Neural cell (in vitro differentiated cells): ENCODE data around the gene TBL1XR1. TPM values are rescaled to one million over a fixed set of nuclear protein-coding genes. Genes with fewer than 3 reads are reported as not detected.
"Not testable (repeated sequence)": the region's sequence is repeated elsewhere in the genome, so short reads cannot be mapped to it uniquely, and the experiment has no call there.

ENCODE experiments used
- H2AFZ ChIP-seq: fragments of 200-600, 300-800 bp; sonication (generic), shearing (Covaris generic); 2 replicates; pipeline ENCODE4 v1.6.0; 2014; ENCODE audit warnings: low read depth, mild to moderate bottlenecking, antibody characterized with exemption, low read length, moderate library complexity
- H3F3A ChIP-seq: fragments of 200-600 bp; shearing (Covaris generic); 2 replicates; pipeline ENCODE4 v1.6.1; 2016; ENCODE audit warnings: mild to moderate bottlenecking, moderate library complexity, mixed read lengths, antibody characterized with exemption, low read length; ENCODE audit not compliant: insufficient read depth, poor library complexity, severe bottlenecking
- H3K27ac ChIP-seq: fragments of 200-600, 300-800 bp; sonication (generic), shearing (Covaris generic); 2 replicates; pipeline ENCODE4 v1.5.1; 2014; ENCODE audit warnings: mild to moderate bottlenecking, low read length, moderate library complexity
- H3K27me3 ChIP-seq: fragments of 300-800, 200-600 bp; sonication (generic), shearing (Covaris generic); 2 replicates; pipeline ENCODE4 v1.6.0; 2014; ENCODE audit warnings: mild to moderate bottlenecking, low read depth, low read length, moderate library complexity; ENCODE audit not compliant: insufficient read depth
- H3K36me3 ChIP-seq: fragments of 300-800, 200-600 bp; sonication (generic), shearing (Covaris generic); 2 replicates; pipeline ENCODE4 v1.5.1; 2014; ENCODE audit warnings: mild to moderate bottlenecking, antibody characterized with exemption, low read length, moderate library complexity; ENCODE audit not compliant: insufficient read depth
- H3K4me2 ChIP-seq: fragments of 300-800, 200-600 bp; sonication (generic), shearing (Covaris generic); 2 replicates; pipeline ENCODE4 v1.6.0; 2014; ENCODE audit warnings: mild to moderate bottlenecking, low read length
- H3K4me3 ChIP-seq: fragments of 300-800, 200-600 bp; sonication (generic), shearing (Covaris generic); 2 replicates; pipeline ENCODE4 v1.5.1; 2014; ENCODE audit warnings: mild to moderate bottlenecking, low read length, moderate library complexity
- H3K79me2 ChIP-seq: fragments of 200-600 bp; shearing (Covaris generic); replicated peaks from 2 replicates; pipeline ENCODE4 v1.6.0; 2014; ENCODE audit warnings: mild to moderate bottlenecking, low read length, moderate library complexity; ENCODE audit not compliant: insufficient read depth
- H3K9ac ChIP-seq: fragments of 300-800, 200-600 bp; sonication (generic), shearing (Covaris generic); 2 replicates; pipeline ENCODE4 v1.6.1; 2016; ENCODE audit warnings: mild to moderate bottlenecking, low read length, mixed read lengths
- H3K9me2 ChIP-seq: fragments of 200-600 bp; shearing (Covaris generic); 2 replicates; pipeline ENCODE4 v1.6.1; 2016; ENCODE audit warnings: mild to moderate bottlenecking, low read length, mixed read lengths; ENCODE audit not compliant: insufficient read depth
- H3K9me3 ChIP-seq: fragments of 200-600, 300-800 bp; sonication (generic), shearing (Covaris generic); 2 replicates; pipeline ENCODE4 v1.6.1; 2016; ENCODE audit warnings: mild to moderate bottlenecking, mixed run types, low read length, moderate library complexity, mixed read lengths
- H4K20me1 ChIP-seq: fragments of 200-600 bp; shearing (Covaris generic); 2 replicates; pipeline ENCODE4 v1.6.1; 2016; ENCODE audit warnings: mild to moderate bottlenecking, mixed run types; ENCODE audit not compliant: insufficient read depth
- EP300 ChIP-seq: fragments of 450-650 bp; conservative IDR thresholded peaks from 2 replicates; pipeline ENCODE4 v1.6.1; 2014; ENCODE audit warnings: antibody characterized with exemption, mild to moderate bottlenecking, moderate library complexity; ENCODE audit not compliant: poor library complexity, severe bottlenecking
- EZH2 ChIP-seq: fragments of 200-600, 300-800 bp; shearing (Covaris generic), sonication (generic); IDR thresholded peaks from 2 replicates; pipeline ENCODE4 v1.6.1; 2014; ENCODE audit warnings: antibody characterized with exemption, low read length, borderline replicate concordance, mild to moderate bottlenecking; ENCODE audit not compliant: insufficient read depth, poor library complexity, severe bottlenecking
- MXI1 ChIP-seq: fragments of 450-650 bp; conservative IDR thresholded peaks from 2 replicates; pipeline ENCODE4 v1.6.1; 2014; ENCODE audit warnings: antibody characterized with exemption, mild to moderate bottlenecking; ENCODE audit not compliant: poor library complexity, severe bottlenecking
- POLR2AphosphoS5 ChIP-seq: IDR thresholded peaks from 2 replicates; pipeline ENCODE4 v1.6.1; 2012
- RAD21 ChIP-seq: fragments of 450-650 bp; conservative IDR thresholded peaks from 2 replicates; pipeline ENCODE4 v1.6.1; 2014; ENCODE audit warnings: antibody characterized with exemption, mild to moderate bottlenecking, moderate library complexity
- SMC3 ChIP-seq: fragments of 450-650 bp; conservative IDR thresholded peaks from 2 replicates; pipeline ENCODE4 v1.6.1; 2014; ENCODE audit warnings: antibody characterized with exemption, mild to moderate bottlenecking, moderate library complexity; ENCODE audit not compliant: poor library complexity
- TAF1 ChIP-seq: IDR thresholded peaks from 2 replicates; pipeline ENCODE4 v1.6.1; 2012; ENCODE audit warnings: low read depth
- polyA plus RNA-seq: library from polyadenylated mRNA; depleted of rRNA; stranded (reverse); fragments of >200 nt; gene quantifications from 2 replicates; pipeline ENCODE4 v1.2.3, GENCODE V29; 2014
- TF ChIP-seq, protein P1 (sequence below): fragments of 450-650 bp; IDR thresholded peaks from 2 replicates; pipeline ENCODE4 v1.5.1; 2014; ENCODE audit warnings: antibody characterized with exemption, mild to moderate bottlenecking, moderate library complexity; ENCODE audit not compliant: poor library complexity, severe bottlenecking
- TF ChIP-seq, protein P2 (sequence below): IDR thresholded peaks from 2 replicates; pipeline ENCODE4 v1.6.1; 2012; ENCODE audit warnings: borderline replicate concordance

The TBL1XR1 gene
- polyA plus RNA-seq, 1 donor from 2014 or later, result 96.3 TPM

DNA sequence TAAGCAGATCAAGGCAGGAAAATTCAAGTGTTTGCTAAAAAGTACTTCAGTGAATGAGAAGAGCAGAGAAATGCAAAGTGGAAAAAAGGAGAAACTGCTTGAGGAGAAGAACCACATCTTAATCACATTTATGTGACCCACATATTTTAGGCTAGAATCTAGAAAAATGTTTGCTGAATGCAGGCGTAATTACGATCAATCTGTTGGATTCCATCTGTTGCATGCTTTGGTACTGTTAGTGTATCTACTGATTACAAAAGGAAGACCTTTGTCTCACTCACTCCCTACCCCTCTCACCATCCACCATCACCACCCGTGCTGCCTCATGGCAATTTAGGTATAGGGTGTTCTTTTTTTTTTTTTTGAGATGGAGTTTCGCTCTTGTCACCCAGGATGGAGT, 9.7 kb upstream of the TBL1XR1 start:
- Histone ChIP-seq H3K79me2 (no peaks in the 10 kb centered on the region), H3K9me2 (no peaks in the 10 kb centered on the region), H3K4me3 (no peak overlapping the region), H4K20me1 (no peaks in the 10 kb centered on the region), H3K9me3 (no peaks in the 10 kb centered on the region), H2AFZ (no peak overlapping the region), H3K27ac (no peak overlapping the region), H3K4me2 (no peak overlapping the region), H3F3A (no peaks in the 10 kb centered on the region), H3K27me3 (no peaks in the 10 kb centered on the region), H3K9ac (no peak overlapping the region), H3K36me3 (no peaks in the 10 kb centered on the region)
- TF ChIP-seq MXI1 (no peak), EP300 (no peak), SMC3 (no peak), RAD21 (no peak), TAF1 (no peak)
- TF ChIP-seq, protein P1, sequence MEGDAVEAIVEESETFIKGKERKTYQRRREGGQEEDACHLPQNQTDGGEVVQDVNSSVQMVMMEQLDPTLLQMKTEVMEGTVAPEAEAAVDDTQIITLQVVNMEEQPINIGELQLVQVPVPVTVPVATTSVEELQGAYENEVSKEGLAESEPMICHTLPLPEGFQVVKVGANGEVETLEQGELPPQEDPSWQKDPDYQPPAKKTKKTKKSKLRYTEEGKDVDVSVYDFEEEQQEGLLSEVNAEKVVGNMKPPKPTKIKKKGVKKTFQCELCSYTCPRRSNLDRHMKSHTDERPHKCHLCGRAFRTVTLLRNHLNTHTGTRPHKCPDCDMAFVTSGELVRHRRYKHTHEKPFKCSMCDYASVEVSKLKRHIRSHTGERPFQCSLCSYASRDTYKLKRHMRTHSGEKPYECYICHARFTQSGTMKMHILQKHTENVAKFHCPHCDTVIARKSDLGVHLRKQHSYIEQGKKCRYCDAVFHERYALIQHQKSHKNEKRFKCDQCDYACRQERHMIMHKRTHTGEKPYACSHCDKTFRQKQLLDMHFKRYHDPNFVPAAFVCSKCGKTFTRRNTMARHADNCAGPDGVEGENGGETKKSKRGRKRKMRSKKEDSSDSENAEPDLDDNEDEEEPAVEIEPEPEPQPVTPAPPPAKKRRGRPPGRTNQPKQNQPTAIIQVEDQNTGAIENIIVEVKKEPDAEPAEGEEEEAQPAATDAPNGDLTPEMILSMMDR, result no peak
- TF ChIP-seq, protein P2, sequence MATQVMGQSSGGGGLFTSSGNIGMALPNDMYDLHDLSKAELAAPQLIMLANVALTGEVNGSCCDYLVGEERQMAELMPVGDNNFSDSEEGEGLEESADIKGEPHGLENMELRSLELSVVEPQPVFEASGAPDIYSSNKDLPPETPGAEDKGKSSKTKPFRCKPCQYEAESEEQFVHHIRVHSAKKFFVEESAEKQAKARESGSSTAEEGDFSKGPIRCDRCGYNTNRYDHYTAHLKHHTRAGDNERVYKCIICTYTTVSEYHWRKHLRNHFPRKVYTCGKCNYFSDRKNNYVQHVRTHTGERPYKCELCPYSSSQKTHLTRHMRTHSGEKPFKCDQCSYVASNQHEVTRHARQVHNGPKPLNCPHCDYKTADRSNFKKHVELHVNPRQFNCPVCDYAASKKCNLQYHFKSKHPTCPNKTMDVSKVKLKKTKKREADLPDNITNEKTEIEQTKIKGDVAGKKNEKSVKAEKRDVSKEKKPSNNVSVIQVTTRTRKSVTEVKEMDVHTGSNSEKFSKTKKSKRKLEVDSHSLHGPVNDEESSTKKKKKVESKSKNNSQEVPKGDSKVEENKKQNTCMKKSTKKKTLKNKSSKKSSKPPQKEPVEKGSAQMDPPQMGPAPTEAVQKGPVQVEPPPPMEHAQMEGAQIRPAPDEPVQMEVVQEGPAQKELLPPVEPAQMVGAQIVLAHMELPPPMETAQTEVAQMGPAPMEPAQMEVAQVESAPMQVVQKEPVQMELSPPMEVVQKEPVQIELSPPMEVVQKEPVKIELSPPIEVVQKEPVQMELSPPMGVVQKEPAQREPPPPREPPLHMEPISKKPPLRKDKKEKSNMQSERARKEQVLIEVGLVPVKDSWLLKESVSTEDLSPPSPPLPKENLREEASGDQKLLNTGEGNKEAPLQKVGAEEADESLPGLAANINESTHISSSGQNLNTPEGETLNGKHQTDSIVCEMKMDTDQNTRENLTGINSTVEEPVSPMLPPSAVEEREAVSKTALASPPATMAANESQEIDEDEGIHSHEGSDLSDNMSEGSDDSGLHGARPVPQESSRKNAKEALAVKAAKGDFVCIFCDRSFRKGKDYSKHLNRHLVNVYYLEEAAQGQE, result no peak

DNA sequence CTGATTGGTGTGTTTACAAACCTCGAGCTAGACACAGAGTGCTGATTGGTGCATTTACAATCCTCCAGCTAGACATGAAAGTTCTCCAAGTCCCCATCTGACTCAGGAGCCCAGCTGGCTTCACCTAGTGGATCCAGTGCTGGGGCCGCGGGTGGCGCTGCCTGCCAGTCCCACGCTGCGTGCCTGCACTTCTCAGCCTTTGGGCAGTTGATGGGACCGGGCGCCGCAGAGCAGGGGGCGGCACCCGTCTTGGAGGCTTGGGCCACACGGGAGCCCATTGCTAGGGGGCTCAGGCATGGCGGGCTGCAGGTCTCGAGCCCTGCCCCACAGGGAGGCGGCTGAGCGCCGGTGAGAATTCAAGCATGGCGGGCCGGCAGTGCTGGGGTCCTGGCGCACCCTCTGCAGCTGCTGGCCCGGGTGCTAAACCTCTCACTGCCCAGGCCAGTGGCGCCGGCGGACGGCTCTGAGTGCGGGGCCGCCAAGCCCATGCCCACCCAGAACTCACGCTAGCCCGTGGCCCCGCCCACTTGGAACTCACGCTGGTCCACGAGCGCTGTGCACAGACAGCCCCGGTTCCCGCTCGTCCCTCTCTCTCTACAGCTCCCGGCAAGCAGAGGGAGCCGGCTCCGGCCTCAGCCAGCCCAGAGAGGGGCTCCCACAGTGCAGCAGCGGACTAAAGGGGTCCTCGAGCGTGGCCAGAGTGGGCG, 6.6 kb upstream of the TBL1XR1 start:
- Histone ChIP-seq H3K27ac (no peak overlapping the region), H3K9me3 (no peaks in the 10 kb centered on the region), H2AFZ (no peak overlapping the region), H3K4me2 (no peak overlapping the region), H3K36me3 (no peaks in the 10 kb centered on the region), H3K9ac (no peak overlapping the region), H3F3A (peaks cover 2% of the 10 kb centered on the region), H3K79me2 (no peaks in the 10 kb centered on the region), H3K9me2 (no peaks in the 10 kb centered on the region), H3K4me3 (no peak overlapping the region), H3K27me3 (no peaks in the 10 kb centered on the region), H4K20me1 (no peaks in the 10 kb centered on the region)
- TF ChIP-seq EP300 (no peak), MXI1 (no peak), EZH2 (no peak), POLR2AphosphoS5 (no peak), RAD21 (no peak), SMC3 (no peak), TAF1 (no peak)
- TF ChIP-seq, protein P2, result no peak
- TF ChIP-seq, protein P1, result no peak

DNA sequence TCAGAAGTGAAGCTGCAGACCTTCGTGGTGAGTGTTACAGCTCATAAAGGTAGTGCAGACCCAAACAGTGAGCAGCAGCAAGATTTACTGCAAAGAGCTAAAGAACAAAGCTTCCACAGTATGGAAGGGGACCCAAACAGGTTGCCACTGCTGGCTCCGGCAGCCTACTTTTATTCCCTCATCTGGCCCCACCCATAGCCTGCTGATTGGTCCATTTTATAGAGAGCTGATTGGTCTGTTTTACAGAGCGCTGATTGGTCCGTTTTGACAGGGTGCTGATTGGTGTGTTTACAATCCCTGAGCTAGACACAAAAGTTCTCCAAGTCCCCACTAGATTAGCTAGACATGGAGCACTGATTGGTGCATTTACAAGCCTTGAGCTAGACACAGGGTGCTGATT, 5.7 kb upstream of the TBL1XR1 start:
- H3K9me2 ChIP-seq, H3K36me3 ChIP-seq, H3K9me3 ChIP-seq, H4K20me1 ChIP-seq, H3K9ac ChIP-seq, H3K4me2 ChIP-seq, H3F3A ChIP-seq, H3K79me2 ChIP-seq, H3K27me3 ChIP-seq, H3K4me3 ChIP-seq, H3K27ac ChIP-seq, H2AFZ ChIP-seq: not testable (repeated sequence)
